ENCODE results near the gene ATN1. TPM values are rescaled to one million over a fixed set of nuclear protein-coding genes. Genes with fewer than 3 reads are reported as not detected.

ATN1 gene
- total and polyA plus RNA-seq, 2 of the 8 experiments (the other 6 are each of a cell fraction or from before 2014, with no cell fraction given) = 20.6 to 73.4 TPM

DNA sequence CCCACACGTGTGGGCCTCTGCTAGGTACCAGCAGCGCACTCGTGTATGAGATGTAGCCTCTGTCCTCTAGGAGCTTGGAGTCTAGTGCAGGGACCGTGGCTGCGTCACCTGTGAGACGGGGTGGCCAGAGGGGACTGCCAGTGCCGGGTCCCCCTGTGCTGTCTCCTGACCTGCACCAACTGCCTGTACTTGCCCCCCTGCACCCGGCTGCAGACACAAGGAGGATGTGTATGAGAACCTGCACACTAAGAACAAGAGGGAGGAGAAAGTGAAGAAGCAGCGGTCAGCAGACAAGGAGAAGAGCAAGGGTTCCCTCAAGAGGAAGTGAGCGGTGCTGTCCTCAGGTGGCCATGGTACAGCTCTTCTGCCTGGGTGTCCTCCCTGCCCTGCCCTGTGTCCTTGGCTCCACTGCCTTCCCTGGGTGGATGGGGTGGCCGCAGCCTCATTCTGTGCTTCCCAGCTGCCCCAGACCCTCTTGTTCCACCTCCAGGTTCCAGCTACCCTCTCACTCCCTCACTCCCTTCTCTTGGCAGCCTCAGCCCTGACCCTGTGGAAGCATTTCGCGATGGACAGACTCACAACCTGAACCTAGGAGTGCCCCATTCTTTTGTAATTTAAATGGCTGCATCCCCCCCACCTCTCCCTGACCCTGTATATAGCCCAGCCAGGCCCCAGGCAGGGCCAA, 33.0 kb downstream of the ATN1 start:
- Histone ChIP-seq H3K4me1 (replicated peaks in 1 of 4; ENCODE audit: control insufficient read depth in 3 of 4, insufficient read depth in 4 of 4, low read length in 3 of 4) (peaks cover 12 to 37% (median 30%) of the 10 kb centered on the region in 4 experiments), H4K5ac (ENCODE audit: insufficient read length, low read depth, low read length) (peak overlapping the region; percentile 32), H3K23ac (ENCODE audit: insufficient read length) (no peak overlapping the region), H3K56ac (replicated peaks; ENCODE audit: insufficient read length, low read depth, low read length) (peak overlapping the region; percentile 14), H2BK5ac (ENCODE audit: low read depth, low read length) (peak overlapping the region; percentile 85; the same call in 1 of the 2 replicates), H3K4ac (replicated peaks; ENCODE audit: insufficient read length, low read depth, low read length) (peak overlapping the region; percentile 64), H4K20me1 (replicated peaks in 1 of 2; ENCODE audit: control insufficient read depth in 1 of 2, insufficient read depth in 2 of 2, low read length in 2 of 2) (no peaks in the 10 kb centered on the region), H2AK5ac (ENCODE audit: low read depth, low read length) (no peak overlapping the region; the same call in 1 of the 2 replicates), H4K91ac (replicated peaks; ENCODE audit: insufficient read length, low read length) (peak overlapping the region; percentile 84), H3K36me3 (ENCODE audit: control insufficient read depth in 2 of 4, insufficient read depth in 4 of 4, low read length in 3 of 4) (peaks cover 0 to 10% (median 3%) of the 10 kb centered on the region in 4 experiments; a peak in 3 of 8 replicates), H3K27me3 (replicated peaks in 1 of 4; ENCODE audit: control insufficient read depth in 3 of 4, extremely low read depth in 1 of 4, insufficient read depth in 3 of 4, low read length in 3 of 4) (no peaks in the 10 kb centered on the region), H3K18ac (ENCODE audit: extremely low read depth, low read length) (peak overlapping the region; percentile 65), H3K9ac (replicated peaks in 1 of 4; ENCODE audit: extremely low read depth in 1 of 4, low read depth in 3 of 4, low read length in 3 of 4) (0 out of 7 replicates have a peak overlapping the region, but pooled peaks of 2 of the 4 experiments have one; percentile 14 to 29), H3K23me2 (ENCODE audit: low read depth, low read length) (peaks cover 16% of the 10 kb centered on the region; the same call in 1 of the 2 replicates), H3K4me3 (ENCODE audit: extremely low read depth in 1 of 4, insufficient read depth in 2 of 4, low read depth in 3 of 4, low read length in 4 of 4) (peak overlapping the region in 1 of 4 experiments; percentile 79; a peak in 2 of 8 replicates), H3K27ac (ENCODE audit: low read depth, low read length) (no peak overlapping the region; the same call in 1 of the 2 replicates), H2BK15ac (ENCODE audit: low read length) (0 out of 2 replicates have a peak overlapping the region, but pooled peaks have one; percentile 14), H3K4me2 (ENCODE audit: insufficient read depth in 1 of 2, low read depth in 2 of 2, low read length in 2 of 2) (peak overlapping the region; percentile 66 to 93), H3K9me3 (ENCODE audit: insufficient read depth in 2 of 2, low read depth in 1 of 2, low read length in 1 of 2) (no peaks in the 10 kb centered on the region), H2BK12ac (ENCODE audit: low read depth, low read length) (peak overlapping the region; percentile 94; the same call in 1 of the 2 replicates), H3K79me2 (ENCODE audit: control insufficient read depth in 1 of 2, insufficient read depth in 2 of 2, low read length in 2 of 2) (peaks cover 0 to 14% of the 10 kb centered on the region in 2 experiments; a peak in 2 of 4 replicates), H3K79me1 (ENCODE audit: low read depth, low read length) (no peaks in the 10 kb centered on the region), H3K14ac (ENCODE audit: insufficient read length) (no peak overlapping the region), H2BK120ac (replicated peaks; ENCODE audit: low read depth, low read length) (no peak overlapping the region), H4K8ac (ENCODE audit: extremely low read depth, insufficient read depth, low read length) (peak overlapping the region; percentile 64; the same call in 1 of the 2 replicates), H2AFZ (ENCODE audit: low read length) (no peak overlapping the region), H2BK20ac (ENCODE audit: low read length) (no peak overlapping the region; the same call in 1 of the 2 replicates)
- CTCF ChIA-PET (ENCODE audit: partially characterized antibody) = interaction anchor here (0.8 to 12.2 kb wide), 21 partner anchors 9 to 185 kb away, joined by 3 to 277 read pairs (median 6); partner anchors contain the start of genes C12orf57, C1S, LPCAT3 and PHB2
- POLR2A ChIA-PET (ENCODE audit: partially characterized antibody) = interaction anchor here (0.7 to 44.0 kb wide), 12 partner anchors 8 to 147 kb away, joined by 3 to 1596 read pairs (median 4); partner anchors contain the start of genes ATN1, C12orf57, C1RL and EMG1
- DNase-seq (ENCODE audit: low read depth in 1 of 2, low spot score in 2 of 2) (no peak), FAIRE-seq (no peak)
- TF ChIP-seq CBX8 (IDR thresholded peaks at IDR 0.05; ENCODE audit: borderline replicate concordance, low read depth, low read length) (no peak), RAD21 (IDR thresholded peaks at IDR 0.05 in 1 of 2, conservative IDR thresholded peaks at IDR 0.05 in 1 of 2; ENCODE audit: low read depth in 2 of 2, low read length in 2 of 2) (peak; percentile 56 to 65)
- TF ChIP-seq, protein P1, sequence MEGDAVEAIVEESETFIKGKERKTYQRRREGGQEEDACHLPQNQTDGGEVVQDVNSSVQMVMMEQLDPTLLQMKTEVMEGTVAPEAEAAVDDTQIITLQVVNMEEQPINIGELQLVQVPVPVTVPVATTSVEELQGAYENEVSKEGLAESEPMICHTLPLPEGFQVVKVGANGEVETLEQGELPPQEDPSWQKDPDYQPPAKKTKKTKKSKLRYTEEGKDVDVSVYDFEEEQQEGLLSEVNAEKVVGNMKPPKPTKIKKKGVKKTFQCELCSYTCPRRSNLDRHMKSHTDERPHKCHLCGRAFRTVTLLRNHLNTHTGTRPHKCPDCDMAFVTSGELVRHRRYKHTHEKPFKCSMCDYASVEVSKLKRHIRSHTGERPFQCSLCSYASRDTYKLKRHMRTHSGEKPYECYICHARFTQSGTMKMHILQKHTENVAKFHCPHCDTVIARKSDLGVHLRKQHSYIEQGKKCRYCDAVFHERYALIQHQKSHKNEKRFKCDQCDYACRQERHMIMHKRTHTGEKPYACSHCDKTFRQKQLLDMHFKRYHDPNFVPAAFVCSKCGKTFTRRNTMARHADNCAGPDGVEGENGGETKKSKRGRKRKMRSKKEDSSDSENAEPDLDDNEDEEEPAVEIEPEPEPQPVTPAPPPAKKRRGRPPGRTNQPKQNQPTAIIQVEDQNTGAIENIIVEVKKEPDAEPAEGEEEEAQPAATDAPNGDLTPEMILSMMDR (IDR thresholded peaks at IDR 0.05; ENCODE audit: control extremely low read depth in 1 of 3, insufficient read depth in 1 of 3, low read depth in 1 of 3, low read length in 3 of 3) = peak in 2 of 3 experiments; percentile 36 to 55; a peak in 2 of 4 replicates
- WGBS, 2 experiments (ENCODE audit: extremely low coverage in 1 of 2, insufficient coverage in 1 of 2, insufficient read length in 1 of 2, insufficient replicate concordance in 2 of 2, low coverage in 1 of 2, low lambda C conversion rate in 2 of 2, missing lambda C conversion rate in 1 of 2) = 82% methylated on average over 13 of the region's 13 CpGs; no CpG with 5 or more reads in 1 of the 2 experiments

Data from H1 (cell line).